OCI-LY7 (cell line): ENCODE measurements around the gene FKBP2. TPM values are rescaled to one million over a fixed set of nuclear protein-coding genes. Genes with fewer than 3 reads are reported as not detected.

Experiments used
- BruUV-seq: library from RNA; stranded (reverse); fragments of 400-500 nt; replicated peaks from 2 replicates; lab custom pipeline; 2021; lab: Mats Ljungman, UMichigan
- CTCF ChIA-PET: fragments of 300-600 bp; sonication (Branson Sonifier 250); formaldehyde crosslinking; loops from one replicate; lab custom pipeline; 2022; ENCODE audit warnings: antibody characterized with exemption; ENCODE audit not compliant: unreplicated experiment; lab: Charles Lee
- POLR2A ChIA-PET: fragments of 300-600 bp; sonication (Branson Sonifier 250); formaldehyde crosslinking; loops from one replicate; lab custom pipeline; 2022; ENCODE audit warnings: antibody characterized with exemption; lab: Charles Lee
- DNase-seq: peaks from one replicate; pipeline ENCODE4 v3.0.0-alpha.2; 2015; ENCODE audit warnings: low spot score
- H2AFZ ChIP-seq: fragments of 200-600 bp; sonication (generic), shearing (Covaris generic); 2 replicates; pipeline ENCODE4 v1.6.1; 2014; ENCODE audit warnings: mild to moderate bottlenecking, antibody characterized with exemption, low read length, moderate library complexity
- H3K27ac ChIP-seq: fragments of 200-600 bp; sonication (generic); 2 replicates; pipeline ENCODE4 v1.5.1; 2014; ENCODE audit warnings: mixed run types, low read depth, mild to moderate bottlenecking, moderate library complexity, low read length, inconsistent platforms; ENCODE audit not compliant: poor library complexity, severe bottlenecking
- H3K36me3 ChIP-seq: fragments of 200-600 bp; sonication (generic); 2 replicates; pipeline ENCODE4 v1.6.1; 2014; ENCODE audit warnings: mild to moderate bottlenecking, antibody characterized with exemption, low read length, moderate library complexity, mixed read lengths; ENCODE audit not compliant: insufficient read depth
- H3K4me1 ChIP-seq: fragments of 200-600 bp; sonication (generic); 2 replicates; pipeline ENCODE4 v1.5.1; 2014; ENCODE audit warnings: mild to moderate bottlenecking, low read length; ENCODE audit not compliant: insufficient read depth, poor library complexity, severe bottlenecking
- H3K4me2 ChIP-seq: fragments of 200-600 bp; sonication (generic); 2 replicates; pipeline ENCODE4 v1.6.1; 2014; ENCODE audit warnings: mild to moderate bottlenecking, low read length
- H3K4me3 ChIP-seq: fragments of 200-600 bp; sonication (generic); 2 replicates; pipeline ENCODE4 v1.5.1; 2014; ENCODE audit warnings: mild to moderate bottlenecking, low read depth, low read length; ENCODE audit not compliant: poor library complexity, severe bottlenecking
- H3K79me2 ChIP-seq: fragments of 200-600 bp; sonication (generic); 2 replicates; pipeline ENCODE4 v1.6.1; 2016; ENCODE audit warnings: low read depth, mild to moderate bottlenecking, low read length, moderate library complexity, mixed read lengths; ENCODE audit not compliant: insufficient read depth
- H3K9me2 ChIP-seq: fragments of 200-600 bp; sonication (generic); 2 replicates; pipeline ENCODE4 v1.6.1; 2016; ENCODE audit warnings: mild to moderate bottlenecking, low read length, mixed read lengths; ENCODE audit not compliant: insufficient read depth
- H3K9me3 ChIP-seq: fragments of 200-600 bp; sonication (generic); 2 replicates; pipeline ENCODE4 v1.6.1; 2014; ENCODE audit warnings: mild to moderate bottlenecking, mixed run types, low read length, mixed read lengths
- H4K20me1 ChIP-seq: fragments of 200-600 bp; sonication (generic); 2 replicates; pipeline ENCODE4 v1.6.1; 2014; ENCODE audit warnings: mild to moderate bottlenecking, antibody characterized with exemption, low read length, moderate library complexity, mixed read lengths; ENCODE audit not compliant: insufficient read depth
- EZH2phosphoT487 ChIP-seq: fragments of 200-600 bp; sonication (generic); IDR thresholded peaks from 2 replicates; pipeline ENCODE4 v1.6.1; 2018; ENCODE audit warnings: low read depth, borderline replicate concordance, mild to moderate bottlenecking, mixed run types, antibody characterized with exemption, low read length, moderate library complexity, mixed read lengths
- intact Hi-C: fragments of 100-400 bp; cut with micrococcal nuclease; formaldehyde crosslinking; loops from one replicate; pipeline ENCODE4 v1.10.0; 2022; ENCODE audit not compliant: unreplicated experiment
- total RNA-seq, 2 experiments: library from RNA; depleted of rRNA in 1 of 2; stranded (reverse); fragments of >200 nt in 1 of 2; shearing (Covaris generic) in 1 of 2; gene quantifications; 2 replicates each; pipeline ENCODE4 v1.2.3, GENCODE V29; 2014 to 2022
- TF ChIP-seq, protein P1 (sequence below): fragments of 200-600 bp; sonication (generic); conservative IDR thresholded peaks from 2 replicates; pipeline ENCODE4 v1.5.1; 2014; ENCODE audit warnings: mild to moderate bottlenecking, antibody characterized with exemption, low read length, moderate library complexity, mixed read lengths

The FKBP2 gene
- total RNA-seq, 2 experiments from 2014 or later: 45.5 to 57.3 TPM

DNA sequence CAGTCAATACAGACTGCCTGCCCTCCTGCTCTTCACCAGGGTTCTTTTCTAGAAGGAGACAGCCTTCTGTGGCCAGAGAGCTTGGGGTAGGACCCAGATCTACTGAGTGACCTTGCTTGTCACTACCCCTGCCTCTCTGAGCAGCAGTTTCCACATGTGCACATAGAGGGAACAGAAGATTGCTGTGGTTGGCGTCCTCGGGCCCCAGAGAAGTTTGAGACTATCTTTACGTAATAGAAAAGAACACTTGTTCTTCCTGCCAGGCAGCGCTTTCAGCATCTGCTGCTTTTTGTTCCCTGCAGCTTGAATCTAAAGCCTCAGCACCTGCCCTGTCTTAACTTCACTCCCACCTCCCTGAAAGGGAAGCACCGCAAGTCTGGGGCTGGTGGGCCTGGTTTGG lies 1.9 kb upstream of the FKBP2 start:
- no peak for TF ChIP-seq EZH2phosphoT487
- peak overlapping the region; percentile 91 for H3K27ac ChIP-seq
- CTCF ChIA-PET: interaction anchor here (1.9 kb wide), 1 partner anchor 32 kb away, joined by 9 read pairs; the partner anchor contains the start of gene FERMT3
- no TSS peak for BruUV-seq
- POLR2A ChIA-PET: interaction anchor here (0.6 kb wide), 2 partner anchors 299 to 621 kb away, joined by 3 to 5 read pairs; no protein-coding TSS in a partner anchor
- peak; percentile 40 for DNase-seq
- peaks cover 11% of the 10 kb centered on the region; the same call in 1 of the 2 replicates for H3K79me2 ChIP-seq
- H3K4me2 ChIP-seq: peak overlapping the region; percentile 92; the same call in 1 of the 2 replicates
- H3K4me1 ChIP-seq: peaks cover 49% of the 10 kb centered on the region
- intact Hi-C loops: no loop called here
- no peaks in the 10 kb centered on the region for H3K9me3 ChIP-seq
- H3K9me2 ChIP-seq: no peaks in the 10 kb centered on the region
- no peaks in the 10 kb centered on the region for H4K20me1 ChIP-seq
- peaks cover 35% of the 10 kb centered on the region for H3K36me3 ChIP-seq
- no peak overlapping the region for H2AFZ ChIP-seq
- no peak overlapping the region for H3K4me3 ChIP-seq

DNA sequence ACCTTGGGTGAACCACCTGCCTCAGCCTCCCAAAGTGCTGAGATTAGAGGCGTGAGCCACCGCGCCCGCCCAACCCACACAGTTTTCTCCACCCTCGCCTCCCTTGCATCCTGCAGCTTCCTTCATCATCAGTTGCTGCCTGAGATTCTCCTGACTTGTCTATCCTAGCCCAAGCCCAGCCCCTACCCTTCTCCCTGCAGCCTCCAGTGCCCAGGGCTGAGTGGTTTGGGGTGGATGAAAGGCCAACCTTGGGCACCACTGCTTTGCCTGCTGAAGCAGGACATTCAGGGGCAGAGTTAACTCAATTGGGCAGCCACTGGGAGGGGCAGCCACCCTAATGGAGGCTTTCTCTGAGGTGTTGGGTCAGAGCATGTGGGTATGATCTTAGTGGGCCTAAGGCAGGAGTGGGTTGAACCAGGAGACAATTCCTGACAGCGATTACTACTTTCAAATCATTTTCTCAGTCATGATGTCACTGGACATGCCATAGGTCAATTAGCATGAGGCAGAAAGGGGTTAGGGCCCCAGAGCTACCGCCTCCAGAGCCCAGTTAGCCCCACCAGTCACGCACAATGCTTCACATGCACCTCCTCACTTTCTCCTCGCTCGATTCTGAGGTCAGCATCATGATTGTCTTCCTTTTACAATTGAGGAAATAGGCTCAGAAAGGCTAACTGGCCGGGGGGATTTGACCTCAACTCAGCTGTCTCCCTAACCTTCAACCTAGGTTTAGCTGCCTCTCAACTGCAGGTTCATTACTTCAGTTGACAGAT lies 1.0 kb upstream of the FKBP2 start:
- no TSS peak for BruUV-seq
- TF ChIP-seq, protein P1, sequence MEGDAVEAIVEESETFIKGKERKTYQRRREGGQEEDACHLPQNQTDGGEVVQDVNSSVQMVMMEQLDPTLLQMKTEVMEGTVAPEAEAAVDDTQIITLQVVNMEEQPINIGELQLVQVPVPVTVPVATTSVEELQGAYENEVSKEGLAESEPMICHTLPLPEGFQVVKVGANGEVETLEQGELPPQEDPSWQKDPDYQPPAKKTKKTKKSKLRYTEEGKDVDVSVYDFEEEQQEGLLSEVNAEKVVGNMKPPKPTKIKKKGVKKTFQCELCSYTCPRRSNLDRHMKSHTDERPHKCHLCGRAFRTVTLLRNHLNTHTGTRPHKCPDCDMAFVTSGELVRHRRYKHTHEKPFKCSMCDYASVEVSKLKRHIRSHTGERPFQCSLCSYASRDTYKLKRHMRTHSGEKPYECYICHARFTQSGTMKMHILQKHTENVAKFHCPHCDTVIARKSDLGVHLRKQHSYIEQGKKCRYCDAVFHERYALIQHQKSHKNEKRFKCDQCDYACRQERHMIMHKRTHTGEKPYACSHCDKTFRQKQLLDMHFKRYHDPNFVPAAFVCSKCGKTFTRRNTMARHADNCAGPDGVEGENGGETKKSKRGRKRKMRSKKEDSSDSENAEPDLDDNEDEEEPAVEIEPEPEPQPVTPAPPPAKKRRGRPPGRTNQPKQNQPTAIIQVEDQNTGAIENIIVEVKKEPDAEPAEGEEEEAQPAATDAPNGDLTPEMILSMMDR: no peak
- TF ChIP-seq EZH2phosphoT487: no peak
- H3K27ac ChIP-seq: peak overlapping the region; percentile 91
- intact Hi-C loops: loop anchor here (1.0 to 2.0 kb wide), 4 partner anchors 10 to 65 kb away; partner anchors contain the start of genes DNAJC4, ESRRA, FERMT3 and STIP1
- CTCF ChIA-PET: interaction anchor here (1.9 kb wide), 1 partner anchor 33 kb away, joined by 9 read pairs; the partner anchor contains the start of gene FERMT3
- H4K20me1 ChIP-seq: no peaks in the 10 kb centered on the region
- H3K4me3 ChIP-seq: peak overlapping the region; percentile 81
- H3K4me1 ChIP-seq: peaks cover 52% of the 10 kb centered on the region
- peak; percentile 77 for DNase-seq
- peaks cover 13% of the 10 kb centered on the region; the same call in 1 of the 2 replicates for H3K79me2 ChIP-seq
- no peaks in the 10 kb centered on the region for H3K9me3 ChIP-seq
- no peak overlapping the region for H2AFZ ChIP-seq
- POLR2A ChIA-PET: interaction anchor here (0.6 to 2.2 kb wide), 3 partner anchors 33 to 620 kb away, joined by 3 to 27 read pairs (median 5); partner anchors contain the start of gene FERMT3
- H3K36me3 ChIP-seq: peaks cover 43% of the 10 kb centered on the region
- H3K4me2 ChIP-seq: peak overlapping the region; percentile 92
- no peaks in the 10 kb centered on the region for H3K9me2 ChIP-seq

DNA sequence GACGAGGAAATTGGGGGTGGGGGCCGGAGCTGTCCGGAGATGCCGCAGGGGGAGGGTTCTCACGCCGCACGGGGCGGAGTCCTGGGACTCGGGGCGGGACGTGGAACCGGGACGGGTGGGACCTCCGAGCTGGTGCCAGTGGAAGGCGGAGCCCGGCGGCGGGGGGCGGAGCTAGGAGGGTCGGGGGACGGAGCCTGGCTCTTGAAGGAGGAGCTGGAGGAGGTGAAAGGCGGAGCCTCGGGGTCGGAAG lies 271 bp downstream of the FKBP2 start:
- Histone ChIP-seq H3K36me3 (peaks cover 47% of the 10 kb centered on the region), H3K4me3 (peak overlapping the region; percentile 81), H2AFZ (no peak overlapping the region; the same call in 1 of the 2 replicates), H3K79me2 (peaks cover 26% of the 10 kb centered on the region), H3K4me2 (peak overlapping the region; percentile 92), H3K27ac (peak overlapping the region; percentile 91), H3K9me2 (no peaks in the 10 kb centered on the region), H3K4me1 (peaks cover 46% of the 10 kb centered on the region), H4K20me1 (no peaks in the 10 kb centered on the region), H3K9me3 (no peaks in the 10 kb centered on the region)
- ChIA-PET POLR2A (interaction anchor here (0.7 to 2.5 kb wide), 7 partner anchors 8 to 77 kb away, joined by 3 to 27 read pairs (median 6); partner anchors contain the start of genes FERMT3, NUDT22, PRDX5 and TRMT112), CTCF (interaction anchor here (0.6 to 0.9 kb wide), 4 partner anchors 36 to 1372 kb away, joined by 3 to 4 read pairs (median 3); no protein-coding TSS in a partner anchor)
- intact Hi-C loops: loop anchor here (2.0 kb wide), 3 partner anchors 34 to 64 kb away; partner anchors contain the start of genes ESRRA, FERMT3 and STIP1
- no TSS peak for BruUV-seq
- TF ChIP-seq EZH2phosphoT487: no peak
- TF ChIP-seq, protein P1: no peak
- DNase-seq: no peak
